ENCODE results near the gene SLC6A6. TPM values are rescaled to one million over a fixed set of nuclear protein-coding genes. Genes with fewer than 3 reads are reported as not detected.
A peak's percentile ranks its signal among the peaks of the same experiment; 100 is the strongest.

The SLC6A6 gene
- polyA plus RNA-seq, 1 donor: 3.6 TPM

DNA sequence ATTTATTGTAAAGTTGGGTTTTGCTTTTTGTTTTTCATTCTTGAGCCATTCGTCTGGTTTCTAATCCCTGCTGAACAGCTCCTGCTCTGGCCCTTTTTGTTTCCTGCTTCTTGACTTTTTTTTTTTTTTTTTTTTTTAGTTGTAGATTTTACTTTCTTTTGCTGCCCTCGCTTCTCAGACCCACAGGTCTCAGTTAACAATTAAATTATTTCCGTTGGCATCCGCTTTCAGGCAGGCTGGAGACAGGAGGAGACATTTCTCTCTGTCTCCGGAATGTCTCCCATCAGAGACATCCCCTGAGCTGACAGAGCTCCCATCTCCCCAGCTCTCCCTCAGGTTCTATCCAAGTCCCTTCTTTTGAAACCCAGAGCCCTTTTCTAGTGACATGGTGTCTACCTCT lies 68.6 kb downstream of the SLC6A6 start:
- no peak for DNase-seq

DNA sequence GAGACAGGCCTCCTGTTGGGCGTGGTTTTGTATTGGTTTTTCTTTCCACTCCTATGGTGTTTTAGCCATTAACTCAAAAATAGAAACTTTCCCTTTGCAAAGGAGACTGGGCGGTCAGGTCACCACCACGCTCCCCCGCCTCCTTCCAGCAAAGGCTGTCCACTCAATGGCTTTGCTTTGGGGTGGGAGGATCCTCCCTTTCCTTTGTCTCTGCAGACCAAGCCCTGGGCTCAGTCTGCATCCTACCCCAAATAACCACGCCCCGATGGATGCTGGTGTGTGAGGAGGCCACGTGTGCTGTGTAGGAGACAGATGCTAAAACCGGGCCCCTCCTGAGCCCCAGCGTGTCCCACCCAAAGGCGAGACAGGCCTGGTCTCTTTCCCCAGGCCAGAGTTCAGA lies 69.3 kb downstream of the SLC6A6 start:
- no peak for DNase-seq

DNA sequence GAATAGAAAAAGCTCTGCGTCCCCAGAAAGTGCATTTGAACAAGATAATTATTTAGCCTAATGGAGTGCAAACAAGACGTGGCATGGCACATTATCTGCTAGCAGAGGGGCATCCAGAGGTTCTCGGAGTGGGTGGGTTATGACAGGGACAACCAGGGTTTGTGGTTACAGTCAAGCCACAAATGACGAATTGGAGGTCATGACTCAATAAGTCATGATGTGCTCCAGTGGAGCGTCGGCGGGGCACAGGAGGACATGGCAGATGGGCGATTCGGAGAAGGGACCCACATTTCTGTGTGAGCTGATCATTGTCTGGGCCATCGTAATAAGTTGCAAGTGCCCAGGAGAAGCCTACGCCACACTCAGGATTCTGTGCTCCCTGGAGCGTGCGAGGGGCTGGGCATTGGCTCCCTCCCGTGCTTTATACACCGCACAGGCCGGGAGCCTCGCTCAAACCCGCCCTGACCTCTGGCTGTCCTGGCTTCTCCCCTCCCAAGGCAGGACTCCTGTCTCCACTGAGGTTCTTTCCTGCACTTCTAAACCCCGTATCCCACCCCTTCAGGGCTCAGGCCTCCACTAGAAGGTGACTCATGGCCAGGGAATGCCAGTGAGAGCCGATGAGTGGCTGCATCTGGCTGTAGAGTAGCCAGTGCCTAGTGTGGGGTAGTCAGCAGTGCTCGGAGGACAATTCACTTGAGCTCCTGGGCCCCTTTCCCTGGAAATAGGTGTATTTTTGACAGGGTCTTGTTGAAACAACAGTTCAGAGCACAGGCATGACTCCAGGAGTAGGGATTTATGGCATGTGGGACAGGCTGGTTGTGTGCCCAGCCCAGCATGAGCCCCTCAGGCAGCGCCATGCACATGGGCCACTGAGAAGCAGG lies 70.3 kb downstream of the SLC6A6 start:
- DNase-seq: no peak

DNA sequence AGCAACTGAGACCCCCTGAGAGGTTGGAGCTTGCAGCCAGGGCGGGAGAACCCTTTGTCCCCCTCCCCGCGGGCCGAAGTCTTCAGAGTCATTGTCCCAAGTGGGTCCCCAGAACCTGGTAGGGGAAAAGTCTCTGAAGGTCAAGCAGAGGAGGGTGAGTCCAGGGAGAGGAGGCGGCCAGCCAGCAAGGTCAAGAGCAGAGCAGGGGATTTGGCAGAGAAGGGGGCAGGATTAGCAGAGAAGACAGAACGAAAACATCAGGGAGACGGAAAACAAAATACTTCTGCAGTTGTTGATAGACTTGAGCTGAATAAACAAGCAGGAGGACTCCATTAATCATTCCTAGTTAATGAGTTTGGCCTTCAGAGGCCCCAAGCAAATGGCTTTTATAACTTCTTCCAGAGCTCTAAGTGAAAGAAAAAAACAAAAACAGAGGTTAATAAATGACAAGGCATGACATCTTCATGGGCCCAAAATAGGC lies 71.0 kb downstream of the SLC6A6 start:
- DNase-seq: no peak

DNA sequence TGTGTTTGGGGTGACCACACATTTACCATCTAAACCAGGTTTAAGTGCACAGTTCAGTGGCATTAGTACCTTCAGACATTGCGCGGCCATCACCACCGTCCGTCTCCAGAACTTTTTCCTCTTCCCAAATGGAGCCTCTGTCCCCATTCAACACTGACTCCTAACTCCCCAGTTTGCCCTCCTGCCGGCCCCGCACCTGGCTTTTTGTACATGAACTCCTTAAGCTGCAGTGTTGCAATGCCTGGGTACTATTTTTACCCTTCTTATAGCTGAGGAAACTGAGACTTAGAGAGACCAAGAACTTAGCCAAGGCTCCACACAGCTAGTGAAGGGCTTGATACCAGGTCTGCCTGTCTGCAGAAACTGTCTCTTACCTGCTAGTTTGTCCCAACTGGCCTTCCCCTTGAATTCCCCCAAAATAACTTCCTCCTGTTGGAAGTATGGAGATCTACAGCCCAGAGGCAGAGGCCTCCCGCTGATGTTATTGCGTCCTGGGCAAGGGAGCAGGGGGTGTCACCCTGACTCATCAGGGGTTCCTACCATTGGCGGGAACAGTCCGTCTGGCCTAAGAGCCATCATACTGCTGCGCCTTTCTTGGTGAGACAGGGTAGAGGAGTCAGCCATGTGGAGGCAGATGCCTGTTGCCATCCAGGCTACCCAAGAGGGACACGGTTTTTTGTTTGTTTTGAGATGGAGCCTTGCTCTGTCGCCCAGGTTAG lies 72.1 kb downstream of the SLC6A6 start:
- no peak for DNase-seq

DNA sequence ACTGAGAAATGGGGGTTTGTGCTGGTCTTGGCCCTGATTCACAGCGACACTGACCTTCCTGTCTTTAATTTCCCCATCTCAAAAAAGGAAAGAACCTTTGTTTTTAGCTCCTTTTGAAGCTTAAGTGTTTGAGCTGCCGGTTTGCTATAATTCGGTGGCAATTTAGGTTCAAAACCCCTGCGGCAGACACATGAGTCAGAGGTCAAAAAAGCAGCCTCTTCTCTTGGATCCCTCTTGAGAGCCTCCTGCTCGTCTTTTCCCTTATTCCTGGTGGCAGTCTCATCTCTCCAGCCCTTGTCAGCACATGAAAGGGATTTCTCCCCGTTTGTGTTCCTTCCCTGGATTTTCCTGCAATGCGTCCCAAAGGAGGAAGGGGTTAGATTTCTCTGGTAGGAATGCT lies 73.2 kb downstream of the SLC6A6 start:
- DNase-seq: no peak

DNA sequence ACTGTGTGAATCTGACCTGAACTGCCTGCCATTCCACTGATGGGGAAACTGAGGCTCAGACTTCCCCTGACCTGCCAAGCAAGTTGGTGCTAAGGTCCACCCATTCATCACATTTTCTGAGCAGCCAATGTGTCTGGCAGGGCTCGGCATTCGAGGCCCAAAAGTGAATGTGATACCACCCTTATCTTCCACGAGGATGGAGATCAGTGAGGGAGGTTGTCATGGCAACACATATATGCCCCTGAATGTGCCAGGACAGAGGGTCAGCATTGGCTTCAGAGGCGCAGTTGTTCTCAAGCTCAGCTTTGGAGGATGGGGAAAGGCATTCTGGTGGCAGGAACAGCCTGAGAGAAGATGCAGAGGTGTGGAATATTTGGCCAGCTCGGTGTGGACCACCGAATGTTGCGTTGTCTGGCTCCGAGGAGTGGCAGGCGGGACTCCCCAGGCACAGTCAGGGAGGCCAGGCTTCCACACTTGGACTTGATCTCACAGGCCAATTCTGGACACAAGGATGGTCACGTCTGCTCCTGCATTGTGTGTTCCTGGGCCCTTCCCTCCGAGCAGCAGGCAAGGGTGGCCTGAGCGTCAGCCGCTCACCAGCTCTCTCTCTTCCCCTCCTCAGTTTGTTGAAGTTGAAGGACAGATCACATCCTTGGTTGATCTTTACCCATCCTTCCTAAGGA lies 74.3 kb downstream of the SLC6A6 start:
- no peak for DNase-seq

DNA sequence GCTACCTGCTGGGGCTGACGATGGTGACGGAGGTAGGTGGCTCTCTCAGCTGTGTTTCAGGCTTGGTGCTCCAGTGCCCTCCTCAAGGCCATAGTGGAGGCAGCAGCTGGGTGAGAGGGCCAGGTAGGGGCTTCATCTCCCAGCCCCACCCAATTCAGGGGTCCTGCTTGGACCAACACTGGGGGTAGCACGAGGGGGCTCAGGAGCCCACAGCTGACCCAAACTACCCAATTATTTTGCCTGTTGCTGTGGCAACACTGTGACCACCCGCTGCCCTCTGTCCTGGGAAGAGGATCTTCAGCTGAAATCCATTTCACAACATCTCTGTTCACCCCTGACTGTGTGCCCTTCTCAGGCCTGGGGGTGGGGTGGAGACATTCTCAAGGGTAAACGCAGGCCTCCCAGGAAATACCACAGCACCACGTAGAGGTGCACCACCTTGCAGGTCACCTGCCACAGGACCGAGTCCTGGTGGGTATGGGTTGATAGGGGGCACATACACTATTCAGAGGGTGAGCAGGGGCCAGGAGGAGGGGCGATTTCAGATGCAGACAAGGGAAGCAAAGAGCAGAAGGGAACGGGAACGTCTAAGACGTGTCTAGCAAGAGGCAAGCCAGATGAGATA lies 75.0 kb downstream of the SLC6A6 start:
- DNase-seq: no peak

DNA sequence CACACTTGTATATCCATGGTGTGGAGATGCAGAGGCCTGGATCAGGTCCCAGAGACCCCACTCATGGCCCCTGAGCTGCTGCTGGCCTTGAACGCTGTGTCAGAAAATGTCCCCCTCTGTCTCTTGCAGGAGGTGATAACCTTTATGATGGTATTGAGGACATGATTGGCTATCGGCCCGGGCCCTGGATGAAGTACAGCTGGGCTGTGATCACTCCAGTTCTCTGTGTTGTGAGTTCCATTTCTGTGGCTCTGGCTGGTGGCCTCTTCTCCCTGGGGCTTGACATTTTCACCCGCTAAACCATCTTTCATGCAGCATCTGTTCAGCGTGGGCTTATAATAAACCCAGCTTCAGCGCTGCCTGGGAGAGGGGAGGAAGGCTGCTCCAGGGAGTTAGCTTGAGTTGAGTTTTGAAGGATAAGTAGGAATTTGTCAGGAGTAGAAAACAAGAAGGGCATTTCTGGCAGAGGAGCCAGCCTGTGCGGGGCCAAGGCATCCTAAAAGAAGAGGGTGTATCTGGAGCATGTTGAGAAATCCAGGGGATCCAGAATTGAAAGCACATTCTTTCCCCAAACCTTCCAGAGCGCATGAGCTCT lies 76.6 kb downstream of the SLC6A6 start:
- no peak for DNase-seq

DNA sequence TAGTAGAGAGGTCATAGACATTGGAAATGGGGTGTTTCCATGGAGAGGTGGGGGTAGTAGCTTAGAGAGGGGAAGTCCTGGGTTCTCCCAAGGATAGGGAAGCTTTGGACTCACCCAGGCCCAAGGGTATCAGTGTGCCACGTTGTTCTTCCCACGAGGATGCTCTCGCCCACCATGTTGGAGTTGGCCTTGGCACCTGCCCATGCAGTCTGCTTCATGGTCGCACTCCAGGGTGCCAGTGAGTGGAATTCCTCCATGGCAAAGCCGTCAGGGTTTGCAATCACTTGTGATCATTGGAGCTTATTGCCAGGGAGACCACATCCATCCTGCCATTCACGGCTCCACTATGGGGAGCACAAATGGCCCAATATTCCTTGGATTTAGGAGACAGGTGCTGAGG lies 77.2 kb downstream of the SLC6A6 start:
- DNase-seq: no peak

DNA sequence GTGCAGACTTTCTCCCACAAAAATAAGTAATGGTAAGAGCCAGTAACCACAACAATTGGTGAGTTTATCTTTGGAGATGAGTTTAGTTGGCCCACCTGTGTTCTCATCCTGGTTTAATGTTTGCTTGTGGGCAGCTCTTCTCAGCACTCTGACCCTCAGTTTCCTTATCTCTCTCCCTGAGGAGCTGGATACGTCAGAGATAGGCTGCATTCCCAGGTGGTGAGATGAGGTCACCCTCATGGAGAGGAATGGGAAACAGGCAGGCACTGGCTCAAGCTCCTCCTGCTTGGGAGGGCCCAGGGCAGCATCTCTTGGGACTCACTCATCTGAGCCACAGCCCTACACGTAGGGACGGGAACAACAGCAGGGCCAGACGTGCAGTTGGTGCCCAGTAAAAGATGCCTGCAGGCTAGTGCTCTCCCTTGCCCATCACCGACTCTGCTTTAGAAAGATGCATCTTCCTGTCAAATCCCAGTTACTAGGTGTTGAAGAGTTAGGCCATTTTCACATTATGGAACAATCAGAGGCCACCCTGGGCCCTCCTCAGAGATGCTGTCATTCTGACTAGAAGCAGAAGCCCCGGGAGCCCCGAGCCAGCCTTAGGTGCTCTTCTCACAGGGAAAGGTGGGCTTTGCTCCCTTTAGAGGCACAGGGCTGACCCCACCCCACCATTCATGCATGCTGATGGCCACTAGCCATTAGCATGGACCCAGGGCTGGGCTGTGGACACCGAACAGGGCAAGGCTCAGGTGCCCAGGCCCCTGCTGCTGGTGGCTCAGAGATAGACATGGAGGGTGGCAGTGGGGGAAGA lies 78.0 kb downstream of the SLC6A6 start:
- no peak for DNase-seq

DNA sequence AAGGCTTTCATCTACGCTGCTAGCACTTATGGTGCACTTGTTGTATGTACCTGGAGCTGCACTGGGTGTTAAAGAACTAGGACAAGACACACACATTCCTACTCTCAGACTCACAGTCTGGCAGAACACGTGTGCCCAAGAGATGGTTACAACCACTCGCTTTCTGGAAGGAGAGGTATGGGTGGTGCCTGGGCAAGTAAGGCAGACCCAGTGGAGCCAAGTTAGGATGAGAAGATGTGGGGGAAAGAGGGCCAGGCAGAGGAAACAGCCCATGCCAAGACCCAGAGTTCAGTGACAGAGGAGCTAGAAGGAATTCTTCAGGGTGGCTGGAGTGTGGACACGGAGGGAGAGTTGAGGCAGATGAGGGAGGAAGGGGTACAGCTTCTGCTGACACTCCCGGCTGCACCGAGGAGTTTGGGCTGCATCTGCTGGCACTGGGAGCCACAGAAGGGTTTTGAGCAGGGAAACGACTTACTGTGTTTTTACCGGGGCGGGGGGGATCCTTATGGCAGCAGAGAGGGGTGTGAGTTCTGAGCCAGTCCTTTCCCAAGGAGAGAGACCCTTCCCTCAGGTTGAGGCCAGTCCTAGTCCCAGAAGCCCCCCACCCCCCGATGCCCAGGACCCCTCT lies 78.7 kb downstream of the SLC6A6 start:
- DNase-seq: no peak

DNA sequence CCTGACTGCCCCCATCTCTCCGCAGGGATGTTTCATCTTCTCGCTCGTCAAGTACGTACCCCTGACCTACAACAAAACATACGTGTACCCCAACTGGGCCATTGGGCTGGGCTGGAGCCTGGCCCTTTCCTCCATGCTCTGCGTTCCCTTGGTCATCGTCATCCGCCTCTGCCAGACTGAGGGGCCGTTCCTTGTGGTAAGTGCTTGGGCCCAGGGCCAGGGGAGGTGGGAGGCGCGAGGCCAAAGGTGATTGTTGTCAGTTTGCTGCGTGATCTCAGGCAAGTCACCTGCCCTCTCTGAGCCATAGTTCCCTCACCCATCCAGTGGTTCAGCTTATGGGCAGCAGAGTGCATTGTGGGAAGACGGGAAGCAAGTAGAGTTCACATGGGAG lies 79.2 kb downstream of the SLC6A6 start:
- no peak for DNase-seq

DNA sequence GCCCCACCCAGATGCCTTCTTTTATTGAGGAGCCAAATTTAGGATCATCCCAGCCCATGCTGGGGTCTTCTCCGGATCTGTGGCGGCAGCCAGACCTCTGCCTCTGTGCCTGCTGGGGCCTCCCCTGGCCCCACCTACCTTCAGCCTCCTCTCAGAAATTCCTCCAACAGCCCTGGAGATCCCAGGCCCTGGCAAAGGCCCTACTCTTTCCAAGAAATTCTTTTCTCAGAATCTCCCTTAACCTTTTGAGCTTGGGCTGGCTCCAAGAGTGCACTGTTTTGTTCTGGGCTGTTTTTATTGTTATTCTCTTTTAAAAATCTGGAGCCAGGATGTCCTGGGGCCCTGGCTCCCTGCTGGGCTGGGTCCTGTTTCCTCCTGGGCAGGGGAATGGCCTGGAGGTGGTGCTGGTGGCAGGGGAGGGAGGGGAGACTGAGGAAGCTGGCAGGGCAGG lies 79.9 kb downstream of the SLC6A6 start:
- DNase-seq: peak; percentile 59

DNA sequence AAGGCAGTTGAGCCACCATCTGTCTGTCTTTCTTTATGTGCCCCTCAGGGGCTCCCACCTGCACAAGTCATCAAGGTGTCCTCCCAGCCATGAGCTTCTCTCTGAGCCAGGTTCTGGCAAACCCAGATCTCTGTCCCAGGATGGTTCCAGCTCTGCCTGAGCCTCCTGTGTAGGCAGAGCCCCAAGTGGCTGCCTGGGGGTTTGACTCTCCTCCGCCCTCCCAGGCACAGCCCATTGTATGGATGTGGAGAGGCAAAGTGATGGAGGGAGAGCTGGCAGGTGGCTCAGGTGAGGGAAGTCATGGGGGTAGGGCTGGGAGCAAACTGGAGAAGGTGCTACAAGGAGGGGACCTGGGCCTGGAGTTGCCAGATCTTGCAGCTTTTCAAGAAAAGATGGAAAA lies 80.9 kb downstream of the SLC6A6 start:
- no peak for DNase-seq

DNA sequence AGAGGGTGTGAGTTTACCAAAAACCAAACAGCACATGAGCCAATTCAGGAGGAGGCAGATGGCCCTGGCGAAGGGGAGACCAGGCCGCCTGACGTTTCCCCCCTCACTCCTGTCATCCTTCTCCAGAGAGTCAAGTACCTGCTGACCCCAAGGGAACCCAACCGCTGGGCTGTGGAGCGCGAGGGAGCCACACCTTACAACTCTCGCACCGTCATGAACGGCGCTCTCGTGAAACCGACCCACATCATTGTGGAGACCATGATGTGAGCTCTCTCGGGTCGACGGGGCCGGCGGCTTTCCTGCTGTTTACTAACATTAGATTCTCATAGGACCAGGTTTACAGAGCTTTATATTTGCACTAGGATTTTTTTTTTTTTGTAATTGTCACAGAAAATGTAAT lies 82.3 kb downstream of the SLC6A6 start:
- no peak for DNase-seq

DNA sequence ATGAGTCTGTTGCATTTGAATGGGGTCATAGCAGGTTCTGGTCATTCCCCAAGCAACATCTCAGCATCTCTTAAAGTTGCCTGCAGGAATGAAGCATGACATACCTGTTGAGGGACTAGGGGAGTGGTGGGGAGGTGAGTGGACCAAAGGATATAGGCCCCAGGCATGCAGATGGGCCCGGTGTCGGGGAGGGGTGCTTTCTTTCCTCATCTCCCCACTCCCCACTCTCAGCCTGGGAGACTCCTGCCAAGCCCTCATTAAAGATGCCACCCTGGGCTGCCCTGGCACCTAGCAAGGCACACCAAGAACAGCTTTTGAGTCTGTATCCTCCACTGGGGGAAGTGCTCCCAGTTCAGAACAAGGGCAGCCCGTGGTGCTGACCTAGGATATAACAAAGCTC lies 83.6 kb downstream of the SLC6A6 start:
- DNase-seq: no peak

DNA sequence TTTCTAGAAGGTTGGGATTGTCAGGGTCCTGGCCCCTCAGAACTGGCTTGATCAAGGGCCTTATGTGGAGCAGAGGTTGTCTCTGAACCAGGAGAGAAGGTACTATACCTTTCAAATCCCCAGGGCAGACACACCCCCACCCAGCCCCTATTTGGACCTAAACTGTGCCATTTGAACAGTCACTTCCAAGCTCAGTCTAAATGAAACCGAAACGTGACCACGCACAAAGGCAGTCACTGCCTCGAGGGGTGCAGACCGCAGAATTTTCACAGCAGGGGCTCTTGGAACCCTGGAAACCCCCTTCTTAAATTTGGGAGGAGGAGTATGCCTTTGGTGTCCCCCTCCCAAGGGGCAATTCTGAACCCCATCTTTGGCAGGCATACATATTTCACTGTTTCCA lies 84.1 kb downstream of the SLC6A6 start:
- no peak for DNase-seq

DNA sequence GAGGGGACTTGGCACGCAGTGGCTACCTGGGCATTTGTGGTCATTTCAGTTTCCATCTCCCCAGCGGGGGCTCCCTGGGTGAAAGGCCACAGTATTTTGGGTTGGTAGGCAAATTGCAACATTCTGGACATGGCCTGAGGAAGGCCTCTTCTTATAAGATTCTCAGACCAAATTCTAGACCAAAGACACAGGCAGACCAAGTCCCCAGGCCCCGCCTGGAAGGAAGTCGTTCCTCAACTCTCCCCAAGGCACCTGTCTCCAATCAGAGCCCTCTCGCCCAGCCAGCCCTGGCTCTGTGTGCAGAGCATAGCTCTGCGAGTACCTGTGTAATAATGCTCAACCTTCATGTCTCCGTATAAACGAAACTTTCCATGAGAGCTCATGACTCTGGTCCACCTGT lies 84.7 kb downstream of the SLC6A6 start:
- no peak for DNase-seq

DNA sequence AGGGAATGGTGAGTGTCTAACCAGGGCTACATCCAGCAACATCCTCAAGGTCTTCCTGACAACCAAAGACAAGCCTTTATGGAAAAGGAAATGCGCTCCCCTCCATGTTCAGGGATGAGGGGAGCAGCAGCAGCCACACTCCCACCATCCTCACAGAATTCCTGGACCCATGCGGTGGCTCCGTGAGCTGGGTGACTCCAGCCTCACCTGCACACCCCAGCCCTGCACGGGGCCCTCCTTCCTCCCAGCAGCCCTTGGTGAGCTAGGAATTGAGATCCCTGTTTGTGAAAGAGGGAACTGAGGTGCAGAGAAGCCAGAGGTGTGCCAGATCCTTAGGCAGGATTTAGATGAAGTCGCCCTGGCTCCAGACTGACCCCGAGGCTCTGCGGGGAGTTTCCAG lies 85.4 kb downstream of the SLC6A6 start:
- no peak for DNase-seq

Data from hindlimb muscle (tissue), 1 donor.